ENCODE results near the gene CCL25. TPM values are rescaled to one million over a fixed set of nuclear protein-coding genes. Genes with fewer than 3 reads are reported as not detected.

CCL25 gene
- total RNA-seq, 1 experiment from 2014 or later = not detected

GRCh38 chr19:8083141-8083540, 30.6 kb downstream of the CCL25 start:
- Histone ChIP-seq H3K4me1 (ENCODE audit: control insufficient read depth in 1 of 2, insufficient read depth in 2 of 2, low read length in 2 of 2) (peaks cover 13 to 23% of the 10 kb centered on the region in 2 experiments; a peak in 3 of 4 replicates), H3K9me2 (ENCODE audit: insufficient read depth) (no peaks in the 10 kb centered on the region), H3K9me3 (ENCODE audit: control insufficient read depth in 1 of 2, insufficient read depth in 1 of 2, low read depth in 1 of 2, low read length in 2 of 2) (no peaks in the 10 kb centered on the region), H3K4me3 (replicated peaks in 1 of 2; ENCODE audit: low read depth in 1 of 2, low read length in 2 of 2) (no peak overlapping the region), H2AFZ (ENCODE audit: low read depth, low read length, poor library complexity, severe bottlenecking) (no peak overlapping the region), H3K79me2 (ENCODE audit: insufficient read depth, low read length) (no peaks in the 10 kb centered on the region), H3K9ac (ENCODE audit: low read length) (no peak overlapping the region), H3K27ac (ENCODE audit: low read depth, low read length) (no peak overlapping the region), H3K36me3 (ENCODE audit: control insufficient read depth in 1 of 2, insufficient read depth in 2 of 2, low read length in 2 of 2) (no peaks in the 10 kb centered on the region), H4K20me1 (ENCODE audit: insufficient read depth) (no peaks in the 10 kb centered on the region), H3K27me3 (ENCODE audit: insufficient read depth, low read length) (no peaks in the 10 kb centered on the region), H3K4me2 (ENCODE audit: low read length) (no peak overlapping the region)
- no TSS peak for BruUV-seq (replicated peaks)
- RAD21 ChIA-PET (ENCODE audit: low non-redundant PET in 1 of 2, low total read pairs in 2 of 2, uncharacterized antibody in 2 of 2, unreplicated experiment in 2 of 2) = no interaction called here
- intact Hi-C loops (cut with micrococcal nuclease) = no loop called here
- ATAC-seq (no peak), DNase-seq (ENCODE audit: low read depth, low spot score) (no peak)
- POLR2A ChIA-PET = no interaction called here
- CTCF ChIA-PET = no interaction called here
- TF ChIP-seq POLR2A (IDR thresholded peaks at IDR 0.05; ENCODE audit: borderline replicate concordance, extremely low read depth, insufficient read depth, insufficient read length) = no peak

DNA sequence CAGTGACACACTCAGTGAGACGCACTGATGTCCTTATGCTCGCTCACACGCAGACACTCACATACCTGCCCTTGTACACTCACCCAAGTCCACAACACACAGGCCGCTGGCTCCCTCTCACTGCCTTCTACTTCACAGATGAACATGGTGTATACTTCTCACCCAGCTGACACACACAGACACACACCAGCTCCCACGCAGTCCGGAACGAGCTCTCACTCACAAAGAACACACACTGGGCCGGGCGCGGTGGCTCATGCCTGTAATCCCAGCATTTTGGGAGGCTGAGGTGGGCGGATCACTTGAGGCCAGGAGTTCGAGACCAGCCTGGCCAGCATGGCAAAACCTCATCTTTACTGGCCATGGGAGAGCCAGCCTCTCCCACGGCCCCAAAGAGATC, 31.6 kb downstream of the CCL25 start:
- TF ChIP-seq SRF (IDR thresholded peaks at IDR 0.05; ENCODE audit: low read depth) (no peak), SIN3A (IDR thresholded peaks at IDR 0.05; ENCODE audit: low read depth) (no peak), TCF7L2 (IDR thresholded peaks at IDR 0.05; ENCODE audit: borderline replicate concordance, extremely low read depth, insufficient read depth, insufficient read length) (no peak), SP1 (IDR thresholded peaks at IDR 0.05; ENCODE audit: low read depth) (no peak), ELF1 (IDR thresholded peaks at IDR 0.05; ENCODE audit: borderline replicate concordance, low read depth) (no peak), ZFX (IDR thresholded peaks at IDR 0.05) (no peak), CEBPB (IDR thresholded peaks at IDR 0.05; ENCODE audit: low read depth) (no peak), EZH2phosphoT487 (IDR thresholded peaks at IDR 0.05; ENCODE audit: borderline replicate concordance) (no peak), YY1 (IDR thresholded peaks at IDR 0.05; ENCODE audit: extremely low read depth, insufficient replicate concordance, low read depth, low read length) (no peak), POLR2A (IDR thresholded peaks at IDR 0.05; ENCODE audit: borderline replicate concordance, extremely low read depth, insufficient read depth, insufficient read length) (no peak), REST (IDR thresholded peaks at IDR 0.05; ENCODE audit: low read depth) (no peak), FOSL1 (IDR thresholded peaks at IDR 0.05; ENCODE audit: low read depth) (no peak)
- TF ChIP-seq, protein P1, sequence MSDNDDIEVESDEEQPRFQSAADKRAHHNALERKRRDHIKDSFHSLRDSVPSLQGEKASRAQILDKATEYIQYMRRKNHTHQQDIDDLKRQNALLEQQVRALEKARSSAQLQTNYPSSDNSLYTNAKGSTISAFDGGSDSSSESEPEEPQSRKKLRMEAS (IDR thresholded peaks at IDR 0.05) = no peak
- TF ChIP-seq, protein P2, sequence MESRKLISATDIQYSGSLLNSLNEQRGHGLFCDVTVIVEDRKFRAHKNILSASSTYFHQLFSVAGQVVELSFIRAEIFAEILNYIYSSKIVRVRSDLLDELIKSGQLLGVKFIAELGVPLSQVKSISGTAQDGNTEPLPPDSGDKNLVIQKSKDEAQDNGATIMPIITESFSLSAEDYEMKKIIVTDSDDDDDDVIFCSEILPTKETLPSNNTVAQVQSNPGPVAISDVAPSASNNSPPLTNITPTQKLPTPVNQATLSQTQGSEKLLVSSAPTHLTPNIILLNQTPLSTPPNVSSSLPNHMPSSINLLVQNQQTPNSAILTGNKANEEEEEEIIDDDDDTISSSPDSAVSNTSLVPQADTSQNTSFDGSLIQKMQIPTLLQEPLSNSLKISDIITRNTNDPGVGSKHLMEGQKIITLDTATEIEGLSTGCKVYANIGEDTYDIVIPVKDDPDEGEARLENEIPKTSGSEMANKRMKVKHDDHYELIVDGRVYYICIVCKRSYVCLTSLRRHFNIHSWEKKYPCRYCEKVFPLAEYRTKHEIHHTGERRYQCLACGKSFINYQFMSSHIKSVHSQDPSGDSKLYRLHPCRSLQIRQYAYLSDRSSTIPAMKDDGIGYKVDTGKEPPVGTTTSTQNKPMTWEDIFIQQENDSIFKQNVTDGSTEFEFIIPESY (IDR thresholded peaks at IDR 0.05; ENCODE audit: extremely low read depth, insufficient replicate concordance, low read length) = no peak
- CTCF ChIA-PET = no interaction called here
- Histone ChIP-seq H2AFZ (ENCODE audit: low read depth, low read length, poor library complexity, severe bottlenecking) (no peak overlapping the region), H4K20me1 (ENCODE audit: insufficient read depth) (no peaks in the 10 kb centered on the region), H3K9ac (ENCODE audit: low read length) (no peak overlapping the region), H3K36me3 (ENCODE audit: control insufficient read depth in 1 of 2, insufficient read depth in 2 of 2, low read length in 2 of 2) (no peaks in the 10 kb centered on the region), H3K4me2 (ENCODE audit: low read length) (no peak overlapping the region), H3K27ac (ENCODE audit: low read depth, low read length) (no peak overlapping the region), H3K4me1 (ENCODE audit: control insufficient read depth in 1 of 2, insufficient read depth in 2 of 2, low read length in 2 of 2) (peaks cover 13 to 23% of the 10 kb centered on the region in 2 experiments; a peak in 3 of 4 replicates), H3K9me3 (ENCODE audit: control insufficient read depth in 1 of 2, insufficient read depth in 1 of 2, low read depth in 1 of 2, low read length in 2 of 2) (no peaks in the 10 kb centered on the region), H3K4me3 (replicated peaks in 1 of 2; ENCODE audit: low read depth in 1 of 2, low read length in 2 of 2) (no peak overlapping the region), H3K79me2 (ENCODE audit: insufficient read depth, low read length) (no peaks in the 10 kb centered on the region), H3K9me2 (ENCODE audit: insufficient read depth) (no peaks in the 10 kb centered on the region), H3K27me3 (ENCODE audit: insufficient read depth, low read length) (no peaks in the 10 kb centered on the region)
- ATAC-seq = no peak
- intact Hi-C loops (cut with micrococcal nuclease) = no loop called here
- DNase-seq (ENCODE audit: low read depth, low spot score) = no peak
- POLR2A ChIA-PET = no interaction called here
- no TSS peak for BruUV-seq (replicated peaks)
- RAD21 ChIA-PET (ENCODE audit: low non-redundant PET in 1 of 2, low total read pairs in 2 of 2, uncharacterized antibody in 2 of 2, unreplicated experiment in 2 of 2) = interaction anchor here in 1 of 2 experiments (0.7 kb wide), 1 partner anchor 16 kb away, joined by 4 read pairs; no protein-coding TSS in a partner anchor

Measured in HCT116 (cell line).